DND-41 (cell line): Measurements from ENCODE around the gene PADI4.
"Not testable (repeated sequence)": the region's sequence is repeated elsewhere in the genome, so short reads cannot be mapped to it uniquely, and the experiment has no call there.

Source experiments
- ATAC-seq: fragments of 200-7000 bp; cut with Tn5 transposase; 3 replicates; pipeline ENCODE4 v1.9.1; 2021; ENCODE audit warnings: low read depth; ENCODE audit not compliant: insufficient read depth
- DNase-seq: peaks from one replicate; pipeline ENCODE4 v3.0.0-alpha.2; 2020
- H2AFZ ChIP-seq: 2 replicates; pipeline ENCODE4 v1.6.0; 2012; ENCODE audit warnings: low read depth, low read length
- H3K27ac ChIP-seq: 2 replicates; pipeline ENCODE4 v1.5.1; 2012; ENCODE audit warnings: low read length, inconsistent platforms
- H3K27me3 ChIP-seq: fragments of 200-600 bp; sonication (generic); 2 replicates; pipeline ENCODE4 v1.6.0; 2012; ENCODE audit warnings: low read length, mild to moderate bottlenecking, inconsistent platforms; ENCODE audit not compliant: insufficient read depth, poor library complexity
- H3K36me3 ChIP-seq: 2 replicates; pipeline ENCODE4 v1.5.1; 2012; ENCODE audit warnings: low read length, inconsistent platforms; ENCODE audit not compliant: insufficient read depth
- H3K4me1 ChIP-seq: 2 replicates; pipeline ENCODE4 v1.5.1; 2012; ENCODE audit warnings: mild to moderate bottlenecking, low read length; ENCODE audit not compliant: insufficient read depth
- H3K4me2 ChIP-seq: 2 replicates; pipeline ENCODE4 v1.6.0; 2012; ENCODE audit warnings: mild to moderate bottlenecking, moderate library complexity, low read length, inconsistent platforms; ENCODE audit not compliant: insufficient read depth
- H3K4me3 ChIP-seq, 2 experiments: fragments of 200-600 bp in 1 of 2; shearing (Covaris generic) in 1 of 2; 2 replicates each; pipeline ENCODE4 v1.5.1; 2012 to 2016; ENCODE audit warnings: inconsistent platforms in 2 of 2, low read length in 2 of 2, mild to moderate bottlenecking in 2 of 2, low read depth in 1 of 2, moderate library complexity in 1 of 2
- H3K79me2 ChIP-seq: 2 replicates; pipeline ENCODE4 v1.6.0; 2012; ENCODE audit warnings: low read length, inconsistent platforms; ENCODE audit not compliant: insufficient read depth
- H3K9ac ChIP-seq: 2 replicates; pipeline ENCODE4 v1.6.0; 2012; ENCODE audit warnings: low read depth, mild to moderate bottlenecking, inconsistent platforms, low read length, moderate library complexity
- H3K9me3 ChIP-seq: 2 replicates; pipeline ENCODE4 v1.5.1; 2012; ENCODE audit warnings: low read length, moderate library complexity, mild to moderate bottlenecking, inconsistent platforms; ENCODE audit not compliant: insufficient read depth, severe bottlenecking
- H4K20me1 ChIP-seq: 2 replicates; pipeline ENCODE4 v1.6.0; 2012; ENCODE audit warnings: low read length; ENCODE audit not compliant: insufficient read depth
- EZH2 ChIP-seq: IDR thresholded peaks from 3 replicates; pipeline ENCODE4 v1.6.1; 2012; ENCODE audit warnings: borderline replicate concordance, low read depth, mild to moderate bottlenecking, moderate library complexity, low read length, inconsistent platforms; ENCODE audit not compliant: severe bottlenecking
- TF ChIP-seq, protein P1 (sequence below): IDR thresholded peaks from 2 replicates; pipeline ENCODE4 v1.5.1; 2012; ENCODE audit warnings: borderline replicate concordance, low read length, moderate library complexity, mild to moderate bottlenecking; ENCODE audit not compliant: poor library complexity, severe bottlenecking; ENCODE audit errors: extremely low read depth

PADI4 gene

DNA sequence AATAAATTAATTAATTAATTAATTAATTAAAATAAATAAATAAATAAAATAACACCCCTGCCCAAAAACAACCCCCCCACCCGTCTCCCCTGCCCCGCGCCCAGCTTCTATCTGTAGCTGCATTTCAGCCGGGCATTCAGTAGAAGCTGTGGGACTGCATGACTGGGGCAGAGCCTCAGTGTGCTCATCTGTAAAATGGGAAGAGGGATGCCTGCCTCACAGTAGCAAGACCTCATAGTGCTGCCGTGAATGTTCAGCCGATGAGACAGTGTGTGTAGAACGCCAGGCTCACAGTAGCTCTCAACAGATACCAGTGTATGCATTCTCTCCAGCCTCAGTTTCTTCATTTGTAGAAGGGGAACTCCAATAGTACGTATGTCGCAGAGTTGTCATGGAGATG, 8.7 kb downstream of the PADI4 start:
- DNase-seq (no peak), ATAC-seq (no peak)
- no peak overlapping the region for H3K4me2 ChIP-seq
- H3K9me3 ChIP-seq: no peaks in the 10 kb centered on the region
- TF ChIP-seq, protein P1, sequence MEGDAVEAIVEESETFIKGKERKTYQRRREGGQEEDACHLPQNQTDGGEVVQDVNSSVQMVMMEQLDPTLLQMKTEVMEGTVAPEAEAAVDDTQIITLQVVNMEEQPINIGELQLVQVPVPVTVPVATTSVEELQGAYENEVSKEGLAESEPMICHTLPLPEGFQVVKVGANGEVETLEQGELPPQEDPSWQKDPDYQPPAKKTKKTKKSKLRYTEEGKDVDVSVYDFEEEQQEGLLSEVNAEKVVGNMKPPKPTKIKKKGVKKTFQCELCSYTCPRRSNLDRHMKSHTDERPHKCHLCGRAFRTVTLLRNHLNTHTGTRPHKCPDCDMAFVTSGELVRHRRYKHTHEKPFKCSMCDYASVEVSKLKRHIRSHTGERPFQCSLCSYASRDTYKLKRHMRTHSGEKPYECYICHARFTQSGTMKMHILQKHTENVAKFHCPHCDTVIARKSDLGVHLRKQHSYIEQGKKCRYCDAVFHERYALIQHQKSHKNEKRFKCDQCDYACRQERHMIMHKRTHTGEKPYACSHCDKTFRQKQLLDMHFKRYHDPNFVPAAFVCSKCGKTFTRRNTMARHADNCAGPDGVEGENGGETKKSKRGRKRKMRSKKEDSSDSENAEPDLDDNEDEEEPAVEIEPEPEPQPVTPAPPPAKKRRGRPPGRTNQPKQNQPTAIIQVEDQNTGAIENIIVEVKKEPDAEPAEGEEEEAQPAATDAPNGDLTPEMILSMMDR: no peak
- TF ChIP-seq EZH2: no peak
- no peaks in the 10 kb centered on the region for H3K36me3 ChIP-seq
- H3K79me2 ChIP-seq: no peaks in the 10 kb centered on the region
- H3K27ac ChIP-seq: no peak overlapping the region
- H4K20me1 ChIP-seq: no peaks in the 10 kb centered on the region
- no peaks in the 10 kb centered on the region for H3K27me3 ChIP-seq
- H3K4me1 ChIP-seq: no peaks in the 10 kb centered on the region
- no peak overlapping the region for H3K4me3 ChIP-seq
- no peak overlapping the region for H2AFZ ChIP-seq
- H3K9ac ChIP-seq: no peak overlapping the region

DNA sequence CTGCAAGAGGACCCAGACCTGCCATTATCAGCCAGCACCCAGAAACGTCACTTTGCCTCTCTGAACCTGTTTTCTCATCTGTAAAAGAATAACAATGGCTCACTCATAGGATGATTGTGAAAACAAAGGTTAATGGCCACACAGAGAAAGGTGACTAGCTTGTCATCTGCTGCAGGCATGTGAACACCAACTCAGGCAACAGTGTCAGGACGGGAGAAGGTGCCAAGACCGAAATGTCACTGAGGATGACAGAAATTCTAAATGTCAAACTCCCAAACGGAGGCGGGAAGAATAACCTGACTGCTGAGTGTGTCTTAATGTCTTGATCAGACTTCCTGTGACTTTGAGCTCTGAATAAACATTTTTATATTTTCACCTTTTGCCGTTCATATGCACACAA, 10.3 kb downstream of the PADI4 start:
- Histone ChIP-seq H3K79me2 (no peaks in the 10 kb centered on the region), H3K27ac (no peak overlapping the region), H3K9ac (no peak overlapping the region), H3K9me3 (no peaks in the 10 kb centered on the region), H3K27me3 (no peaks in the 10 kb centered on the region), H4K20me1 (no peaks in the 10 kb centered on the region), H3K4me3 (no peak overlapping the region), H3K36me3 (no peaks in the 10 kb centered on the region), H3K4me2 (no peak overlapping the region), H2AFZ (no peak overlapping the region), H3K4me1 (no peaks in the 10 kb centered on the region)
- DNase-seq: no peak
- no peak for ATAC-seq
- TF ChIP-seq EZH2: no peak
- TF ChIP-seq, protein P1: no peak

DNA sequence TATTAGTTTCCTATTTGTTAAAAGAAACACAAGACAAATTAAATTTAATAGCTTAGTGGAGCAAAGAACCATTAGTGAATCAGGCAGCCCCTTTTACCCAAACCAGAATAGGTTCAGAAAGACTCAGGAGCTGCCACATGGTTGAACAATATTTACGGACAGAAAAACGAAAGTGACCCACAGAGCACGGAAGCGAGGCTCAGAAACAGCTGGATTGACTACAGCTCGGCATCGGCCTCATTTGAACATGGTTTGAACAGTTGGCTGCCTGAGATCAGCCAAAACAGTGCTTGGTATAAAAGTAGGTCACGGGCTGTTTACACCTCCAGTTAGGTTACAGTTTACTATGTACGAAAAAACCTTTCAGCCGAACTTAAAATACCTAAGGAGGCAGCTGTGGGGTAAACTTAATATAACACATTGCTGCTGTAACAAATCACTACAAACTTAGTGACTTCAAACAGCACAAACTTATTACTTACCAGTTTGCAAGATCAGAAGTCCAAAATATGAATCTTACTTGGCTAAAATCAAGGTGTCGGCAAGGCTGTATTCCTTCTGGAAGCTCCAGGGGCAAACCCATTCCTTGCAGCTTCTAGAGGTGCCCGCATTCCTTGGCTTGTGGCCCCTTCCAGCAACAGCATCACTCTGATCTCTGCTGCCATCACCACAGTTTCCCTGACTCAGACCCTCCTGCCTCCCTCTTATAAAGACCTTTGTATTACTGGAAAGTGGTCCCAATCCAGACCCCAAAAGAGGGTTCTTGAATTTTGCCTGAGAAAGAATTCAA, 11.8 kb downstream of the PADI4 start:
- H3K79me2 ChIP-seq: no peaks in the 10 kb centered on the region
- H3K9ac ChIP-seq: no peak overlapping the region
- ATAC-seq (no peak), DNase-seq (no peak)
- no peak overlapping the region for H3K27ac ChIP-seq
- H3K27me3 ChIP-seq: no peaks in the 10 kb centered on the region
- H4K20me1 ChIP-seq: no peaks in the 10 kb centered on the region
- TF ChIP-seq, protein P1: no peak
- TF ChIP-seq EZH2: no peak
- H3K36me3 ChIP-seq: no peaks in the 10 kb centered on the region
- no peak overlapping the region for H3K4me3 ChIP-seq
- H3K4me1 ChIP-seq: no peaks in the 10 kb centered on the region
- no peak overlapping the region for H3K4me2 ChIP-seq
- no peaks in the 10 kb centered on the region for H3K9me3 ChIP-seq
- H2AFZ ChIP-seq: no peak overlapping the region

GRCh38 chr1:17321857-17322390, 13.9 kb downstream of the PADI4 start:
- H3K9ac ChIP-seq, ATAC-seq, H3K4me2 ChIP-seq, H3K4me1 ChIP-seq, H3K27me3 ChIP-seq, H3K79me2 ChIP-seq, DNase-seq, H3K9me3 ChIP-seq, H3K36me3 ChIP-seq, H3K27ac ChIP-seq, H3K4me3 ChIP-seq, H4K20me1 ChIP-seq, H2AFZ ChIP-seq: not testable (repeated sequence)
